NK-92 (cell line): ENCODE measurements around the gene TGFA.

Experiments
- DNase-seq: peaks from one replicate; lab custom pipeline; 2025; ENCODE audit not compliant: unreplicated experiment; lab: John Stamatoyannopoulos, UW

TGFA gene

GRCh38 chr2:70525032-70525431 lies 28.6 kb downstream of the TGFA start:
- no peak for DNase-seq

GRCh38 chr2:70523996-70524965 lies 29.3 kb downstream of the TGFA start:
- DNase-seq, result peak; percentile 14

- DNase-seq, result no peak
Measured at GRCh38 chr2:70523672-70523995, 30.0 kb downstream of the TGFA start.

- DNase-seq, result no peak
Measured at GRCh38 chr2:70522627-70523026, 31.0 kb downstream of the TGFA start.

- DNase-seq, result no peak
Measured at GRCh38 chr2:70520825-70521224, 32.8 kb downstream of the TGFA start.

- DNase-seq, result no peak
Measured at GRCh38 chr2:70519453-70519852, 34.2 kb downstream of the TGFA start.

- no peak for DNase-seq
Measured at GRCh38 chr2:70518557-70518956, 35.1 kb downstream of the TGFA start.

GRCh38 chr2:70517804-70518203 lies 35.8 kb downstream of the TGFA start:
- no peak for DNase-seq

- DNase-seq, result no peak
Measured at GRCh38 chr2:70516596-70516995, 37.0 kb downstream of the TGFA start.

- DNase-seq, result no peak
Measured at GRCh38 chr2:70515938-70516337, 37.7 kb downstream of the TGFA start.

- no peak for DNase-seq
Measured at GRCh38 chr2:70514612-70515055, 39.0 kb downstream of the TGFA start.

GRCh38 chr2:70513738-70514137 lies 39.9 kb downstream of the TGFA start:
- no peak for DNase-seq

- no peak for DNase-seq
Measured at GRCh38 chr2:70511971-70512729, 41.5 kb downstream of the TGFA start.

GRCh38 chr2:70510313-70510712 lies 43.3 kb downstream of the TGFA start:
- no peak for DNase-seq

- no peak for DNase-seq
Measured at GRCh38 chr2:70509565-70509964, 44.1 kb downstream of the TGFA start.

- DNase-seq, result no peak
Measured at GRCh38 chr2:70508711-70509462, 44.7 kb downstream of the TGFA start.

GRCh38 chr2:70505613-70506391 lies 47.8 kb downstream of the TGFA start:
- no peak for DNase-seq

- no peak for DNase-seq
Measured at GRCh38 chr2:70504750-70505149, 48.9 kb downstream of the TGFA start.

- DNase-seq, result no peak
Measured at GRCh38 chr2:70503896-70504295, 49.7 kb downstream of the TGFA start.

GRCh38 chr2:70501728-70502127 lies 51.9 kb downstream of the TGFA start:
- DNase-seq, result no peak

- no peak for DNase-seq
Measured at GRCh38 chr2:70501215-70501614, 52.4 kb downstream of the TGFA start.
